ENCODE measurements around the gene TMPRSS4. TPM values are rescaled to one million over a fixed set of nuclear protein-coding genes. Genes with fewer than 3 reads are reported as not detected.

The TMPRSS4 gene
- polyA plus RNA-seq, 3 donors = not detected

DNA sequence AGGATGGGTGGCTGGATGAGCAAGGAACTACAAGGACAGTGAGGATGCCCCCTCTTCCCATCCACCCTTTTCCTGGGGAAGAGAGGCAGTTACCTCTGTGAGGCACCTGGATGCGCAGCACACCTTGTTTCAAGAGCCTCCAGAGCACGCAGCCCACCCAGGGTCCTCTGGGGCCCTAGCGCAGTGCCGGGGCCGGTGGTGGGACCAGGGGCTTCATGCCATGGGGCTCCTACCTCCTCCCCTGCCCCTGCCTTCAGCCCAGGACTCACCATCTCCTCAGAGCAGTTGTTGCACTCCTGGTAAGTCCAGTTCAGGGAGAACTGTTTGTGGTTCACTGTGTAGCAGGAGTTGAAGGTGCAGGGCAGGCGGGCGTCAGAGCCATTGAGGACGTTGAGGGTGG, 91.4 kb downstream of the TMPRSS4 start:
- no peak overlapping the region for H3K4me2 ChIP-seq (replicated peaks; ENCODE audit: extremely low read depth, low read length, poor library complexity, severe bottlenecking)
- Mint-ChIP-seq H3K4me1 (peaks cover 7% of the 10 kb centered on the region), H3K36me3 (no peaks in the 10 kb centered on the region)

DNA sequence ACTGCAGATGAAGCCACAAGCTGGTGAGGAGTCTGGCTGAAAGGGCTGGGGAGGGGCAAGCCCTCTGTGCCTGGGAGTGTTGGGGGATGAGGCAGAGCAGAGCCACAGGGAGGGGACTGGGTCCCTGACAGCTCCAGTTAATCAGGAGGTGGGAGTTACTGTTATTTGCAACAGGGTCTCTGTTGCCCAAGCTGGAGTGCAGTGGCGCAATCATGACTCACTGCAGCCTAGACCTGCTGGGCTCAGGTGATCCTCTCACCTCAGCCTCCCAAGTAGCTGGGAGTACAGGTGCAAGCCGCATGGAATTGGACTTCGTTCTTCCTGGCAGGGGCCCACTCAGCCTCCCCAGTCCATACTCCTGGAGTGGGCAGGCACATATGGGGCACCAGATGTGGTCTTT, 91.9 kb downstream of the TMPRSS4 start:
- TF ChIP-seq, protein P1, sequence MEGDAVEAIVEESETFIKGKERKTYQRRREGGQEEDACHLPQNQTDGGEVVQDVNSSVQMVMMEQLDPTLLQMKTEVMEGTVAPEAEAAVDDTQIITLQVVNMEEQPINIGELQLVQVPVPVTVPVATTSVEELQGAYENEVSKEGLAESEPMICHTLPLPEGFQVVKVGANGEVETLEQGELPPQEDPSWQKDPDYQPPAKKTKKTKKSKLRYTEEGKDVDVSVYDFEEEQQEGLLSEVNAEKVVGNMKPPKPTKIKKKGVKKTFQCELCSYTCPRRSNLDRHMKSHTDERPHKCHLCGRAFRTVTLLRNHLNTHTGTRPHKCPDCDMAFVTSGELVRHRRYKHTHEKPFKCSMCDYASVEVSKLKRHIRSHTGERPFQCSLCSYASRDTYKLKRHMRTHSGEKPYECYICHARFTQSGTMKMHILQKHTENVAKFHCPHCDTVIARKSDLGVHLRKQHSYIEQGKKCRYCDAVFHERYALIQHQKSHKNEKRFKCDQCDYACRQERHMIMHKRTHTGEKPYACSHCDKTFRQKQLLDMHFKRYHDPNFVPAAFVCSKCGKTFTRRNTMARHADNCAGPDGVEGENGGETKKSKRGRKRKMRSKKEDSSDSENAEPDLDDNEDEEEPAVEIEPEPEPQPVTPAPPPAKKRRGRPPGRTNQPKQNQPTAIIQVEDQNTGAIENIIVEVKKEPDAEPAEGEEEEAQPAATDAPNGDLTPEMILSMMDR (IDR thresholded peaks at IDR 0.05) = no peak
- H3K27ac ChIP-seq (ENCODE audit: low read depth in 1 of 2, low read length in 2 of 2) = no peak overlapping the region
- Mint-ChIP-seq H3K4me3 (no peak overlapping the region), H3K4me1 (peaks cover 4% of the 10 kb centered on the region), H3K9me3 (no peaks in the 10 kb centered on the region), H3K27ac (peak overlapping the region in 1 of 7 donors; percentile 12), H3K36me3 (no peaks in the 10 kb centered on the region), H3K27me3 (ENCODE audit: low read depth in 3 of 3) (peaks cover 7 to 17% (median 16%) of the 10 kb centered on the region in 3 donors)
- H4K20me1 ChIP-seq (ENCODE audit: insufficient read depth, low read length) = no peaks in the 10 kb centered on the region
- H3K79me2 ChIP-seq (ENCODE audit: insufficient read depth, low read length) = no peaks in the 10 kb centered on the region
- no peaks in the 10 kb centered on the region for H3K27me3 ChIP-seq (ENCODE audit: control insufficient read depth in 2 of 2, insufficient read depth in 2 of 2, low read length in 2 of 2)
- H3K4me3 ChIP-seq (replicated peaks in 1 of 3; ENCODE audit: low read depth in 2 of 3, low read length in 3 of 3) = no peak overlapping the region
- H3K4me1 ChIP-seq (ENCODE audit: control insufficient read depth in 1 of 2, insufficient read depth in 2 of 2, low read length in 2 of 2) = peaks cover 6 to 8% of the 10 kb centered on the region in 2 donors
- intact Hi-C loops (cut with micrococcal nuclease) = no loop called here
- no peaks in the 10 kb centered on the region for H3K9me3 ChIP-seq (replicated peaks in 1 of 2; ENCODE audit: control insufficient read depth in 1 of 2, insufficient read depth in 1 of 2, low read length in 2 of 2)
- H2AFZ ChIP-seq (ENCODE audit: insufficient read depth, low read depth, low read length, poor library complexity, severe bottlenecking) = no peak overlapping the region
- no peaks in the 10 kb centered on the region for H3K36me3 ChIP-seq (replicated peaks in 1 of 2; ENCODE audit: control insufficient read depth in 1 of 2, insufficient read depth in 2 of 2, low read length in 2 of 2)
- H3K4me2 ChIP-seq (replicated peaks; ENCODE audit: extremely low read depth, low read length, poor library complexity, severe bottlenecking) = no peak overlapping the region
- 91% methylated on average over 3 of the region's 3 CpGs for WGBS (ENCODE audit: insufficient coverage)
- H3K9ac ChIP-seq (ENCODE audit: insufficient read depth, low read length, poor library complexity, severe bottlenecking) = no peak overlapping the region
- no peak for DNase-seq

More for the DNA sequence above, 91.4 kb downstream of the TMPRSS4 start:
- Histone ChIP-seq H3K27ac (ENCODE audit: low read depth in 1 of 2, low read length in 2 of 2) (no peak overlapping the region), H3K79me2 (ENCODE audit: insufficient read depth, low read length) (no peaks in the 10 kb centered on the region), H3K27me3 (ENCODE audit: control insufficient read depth in 2 of 2, insufficient read depth in 2 of 2, low read length in 2 of 2) (no peaks in the 10 kb centered on the region), H3K4me3 (replicated peaks in 1 of 3; ENCODE audit: low read depth in 2 of 3, low read length in 3 of 3) (no peak overlapping the region), H4K20me1 (ENCODE audit: insufficient read depth, low read length) (no peaks in the 10 kb centered on the region), H3K9me3 (replicated peaks in 1 of 2; ENCODE audit: control insufficient read depth in 1 of 2, insufficient read depth in 1 of 2, low read length in 2 of 2) (no peaks in the 10 kb centered on the region), H3K36me3 (replicated peaks in 1 of 2; ENCODE audit: control insufficient read depth in 1 of 2, insufficient read depth in 2 of 2, low read length in 2 of 2) (no peaks in the 10 kb centered on the region), H3K4me1 (ENCODE audit: control insufficient read depth in 1 of 2, insufficient read depth in 2 of 2, low read length in 2 of 2) (peaks cover 6 to 8% of the 10 kb centered on the region in 2 donors), H3K9ac (ENCODE audit: insufficient read depth, low read length, poor library complexity, severe bottlenecking) (no peak overlapping the region), H2AFZ (ENCODE audit: insufficient read depth, low read depth, low read length, poor library complexity, severe bottlenecking) (no peak overlapping the region)
- no peak for DNase-seq
- H3K4me3 Mint-ChIP-seq = no peak overlapping the region
- WGBS (ENCODE audit: insufficient coverage) = 92% methylated on average over 8 of the region's 8 CpGs
- intact Hi-C loops (cut with micrococcal nuclease) = no loop called here
- H3K9me3 Mint-ChIP-seq = no peaks in the 10 kb centered on the region
- TF ChIP-seq, protein P1 (IDR thresholded peaks at IDR 0.05) = no peak
- H3K27ac Mint-ChIP-seq = peak overlapping the region in 1 of 7 donors; percentile 12
- H3K27me3 Mint-ChIP-seq (ENCODE audit: low read depth in 3 of 3) = peaks cover 7 to 19% (median 16%) of the 10 kb centered on the region in 3 donors

Measured in CD14-positive monocyte (primary cell).